Stimulated activated CD4-positive, alpha-beta T cell treated with anti-CD3 and anti-CD28 coated beads, Interleukin-15, amount 100 ng/mL, for 48 hours (primary cell): ENCODE measurements around the gene CC2D1A.

Source experiments
- DNase-seq, 2 donors: peaks; one replicate each; pipeline ENCODE4 v3.0.0-alpha.2; 2020; ENCODE audit warnings: low read depth in 2 of 2

The CC2D1A gene

GRCh38 chr19:13877303-13877702 lies 28.7 kb upstream of the CC2D1A start:
- DNase-seq, result no peak

GRCh38 chr19:13880059-13881043 lies 25.6 kb upstream of the CC2D1A start:
- DNase-seq, result peak; percentile 97 to 99

GRCh38 chr19:13881251-13881691 lies 24.7 kb upstream of the CC2D1A start:
- DNase-seq, result no peak

GRCh38 chr19:13881692-13882418 lies 24.1 kb upstream of the CC2D1A start:
- peak in 1 of 2 donors; percentile 38 for DNase-seq

- no peak for DNase-seq
Measured at GRCh38 chr19:13882419-13882795, 23.6 kb upstream of the CC2D1A start.

- no peak for DNase-seq
Measured at GRCh38 chr19:13882836-13883235, 23.2 kb upstream of the CC2D1A start.

- no peak for DNase-seq
Measured at GRCh38 chr19:13883516-13884064, 22.4 kb upstream of the CC2D1A start.

- no peak for DNase-seq
Measured at GRCh38 chr19:13884726-13885591, 21.0 kb upstream of the CC2D1A start.

GRCh38 chr19:13885826-13886365 lies 20.1 kb upstream of the CC2D1A start:
- no peak for DNase-seq

GRCh38 chr19:13887018-13887436 lies 19.0 kb upstream of the CC2D1A start:
- no peak for DNase-seq

- DNase-seq, result no peak
Measured at GRCh38 chr19:13887517-13887916, 18.5 kb upstream of the CC2D1A start.

GRCh38 chr19:13888281-13888680 lies 17.7 kb upstream of the CC2D1A start:
- no peak for DNase-seq

GRCh38 chr19:13890136-13890535 lies 15.9 kb upstream of the CC2D1A start:
- DNase-seq, result no peak

GRCh38 chr19:13892870-13893269 lies 13.1 kb upstream of the CC2D1A start:
- DNase-seq, result no peak

- DNase-seq, result no peak
Measured at GRCh38 chr19:13894552-13894951, 11.4 kb upstream of the CC2D1A start.

- no peak for DNase-seq
Measured at GRCh38 chr19:13896227-13896626, 9.8 kb upstream of the CC2D1A start.

GRCh38 chr19:13899393-13899792 lies 6.6 kb upstream of the CC2D1A start:
- DNase-seq, result no peak

- DNase-seq, result no peak
Measured at GRCh38 chr19:13899912-13900584, 6.0 kb upstream of the CC2D1A start.

- DNase-seq, result no peak
Measured at GRCh38 chr19:13902993-13903555, 2.9 kb upstream of the CC2D1A start.

- DNase-seq, result peak in 1 of 2 donors; percentile 15
Measured at GRCh38 chr19:13906521-13906904, 512 bp downstream of the CC2D1A start.
